Measurements from ENCODE around the gene PCNX2. TPM values are rescaled to one million over a fixed set of nuclear protein-coding genes. Genes with fewer than 3 reads are reported as not detected.

PCNX2 gene
- total RNA-seq, 1 donor from 2014 or later = 25.5 TPM

DNA sequence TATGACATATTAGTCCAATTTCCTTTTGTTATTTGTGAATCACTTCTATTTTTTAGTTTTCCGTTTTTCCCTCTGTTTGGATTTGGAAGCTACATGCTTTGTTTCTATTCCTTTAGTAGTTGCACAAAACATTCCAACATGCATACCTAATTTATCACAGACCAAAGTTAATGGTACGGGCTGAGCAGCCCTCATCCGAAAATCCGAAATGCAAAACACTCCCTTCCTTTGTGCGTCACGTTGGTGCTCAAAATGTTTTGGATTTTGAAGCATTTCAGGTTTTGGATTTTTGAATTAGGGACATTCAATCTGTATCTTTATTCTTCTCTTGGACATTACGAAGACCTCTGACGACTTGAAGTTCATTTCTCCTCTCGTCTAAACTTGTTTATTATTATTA, 124.8 kb downstream of the PCNX2 start:
- FAIRE-seq (no peak), DNase-seq (ENCODE audit: low read depth) (no peak)
- H3K9me3 Mint-ChIP-seq (ENCODE audit: unreplicated experiment) = peaks cover 4% of the 10 kb centered on the region
- peaks cover 20% of the 10 kb centered on the region for H3K36me3 Mint-ChIP-seq (ENCODE audit: low read depth, unreplicated experiment)
- no peaks in the 10 kb centered on the region for H3K27me3 Mint-ChIP-seq (ENCODE audit: low read depth, unreplicated experiment)
- no peak overlapping the region for H3K27ac Mint-ChIP-seq (ENCODE audit: unreplicated experiment)
- H3K4me2 ChIP-seq (ENCODE audit: low read length) = no peak overlapping the region
- no peak overlapping the region for H3K4me3 Mint-ChIP-seq (ENCODE audit: unreplicated experiment)
- H3K4me1 ChIP-seq (ENCODE audit: insufficient read depth, low read length) = no peaks in the 10 kb centered on the region
- no peak overlapping the region for H3K4me3 ChIP-seq (ENCODE audit: insufficient read depth, low read depth, low read length)
- H3K9ac ChIP-seq (ENCODE audit: low read length) = no peak overlapping the region
- H3K36me3 ChIP-seq (ENCODE audit: insufficient read depth, low read length) = peaks cover 6% of the 10 kb centered on the region
- no peak for TF ChIP-seq EZH2 (IDR thresholded peaks at IDR 0.05; ENCODE audit: insufficient read depth, low read length)
- TF ChIP-seq, protein P1, sequence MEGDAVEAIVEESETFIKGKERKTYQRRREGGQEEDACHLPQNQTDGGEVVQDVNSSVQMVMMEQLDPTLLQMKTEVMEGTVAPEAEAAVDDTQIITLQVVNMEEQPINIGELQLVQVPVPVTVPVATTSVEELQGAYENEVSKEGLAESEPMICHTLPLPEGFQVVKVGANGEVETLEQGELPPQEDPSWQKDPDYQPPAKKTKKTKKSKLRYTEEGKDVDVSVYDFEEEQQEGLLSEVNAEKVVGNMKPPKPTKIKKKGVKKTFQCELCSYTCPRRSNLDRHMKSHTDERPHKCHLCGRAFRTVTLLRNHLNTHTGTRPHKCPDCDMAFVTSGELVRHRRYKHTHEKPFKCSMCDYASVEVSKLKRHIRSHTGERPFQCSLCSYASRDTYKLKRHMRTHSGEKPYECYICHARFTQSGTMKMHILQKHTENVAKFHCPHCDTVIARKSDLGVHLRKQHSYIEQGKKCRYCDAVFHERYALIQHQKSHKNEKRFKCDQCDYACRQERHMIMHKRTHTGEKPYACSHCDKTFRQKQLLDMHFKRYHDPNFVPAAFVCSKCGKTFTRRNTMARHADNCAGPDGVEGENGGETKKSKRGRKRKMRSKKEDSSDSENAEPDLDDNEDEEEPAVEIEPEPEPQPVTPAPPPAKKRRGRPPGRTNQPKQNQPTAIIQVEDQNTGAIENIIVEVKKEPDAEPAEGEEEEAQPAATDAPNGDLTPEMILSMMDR (IDR thresholded peaks at IDR 0.05; ENCODE audit: insufficient read depth, low read depth, low read length) = no peak
- H2AFZ ChIP-seq (ENCODE audit: low read depth, low read length) = no peak overlapping the region
- no peaks in the 10 kb centered on the region for H3K79me2 ChIP-seq (ENCODE audit: insufficient read depth, low read length)
- H3K27me3 ChIP-seq (ENCODE audit: insufficient read depth, low read length) = no peaks in the 10 kb centered on the region
- no peaks in the 10 kb centered on the region for H4K20me1 ChIP-seq (ENCODE audit: insufficient read depth, low read length)
- no peak overlapping the region for H3K27ac ChIP-seq (ENCODE audit: low read depth, low read length)
- H3K4me1 Mint-ChIP-seq (ENCODE audit: low read depth, unreplicated experiment) = no peaks in the 10 kb centered on the region
- H3K9me3 ChIP-seq (ENCODE audit: insufficient read depth, low read depth, low read length) = no peaks in the 10 kb centered on the region

DNA sequence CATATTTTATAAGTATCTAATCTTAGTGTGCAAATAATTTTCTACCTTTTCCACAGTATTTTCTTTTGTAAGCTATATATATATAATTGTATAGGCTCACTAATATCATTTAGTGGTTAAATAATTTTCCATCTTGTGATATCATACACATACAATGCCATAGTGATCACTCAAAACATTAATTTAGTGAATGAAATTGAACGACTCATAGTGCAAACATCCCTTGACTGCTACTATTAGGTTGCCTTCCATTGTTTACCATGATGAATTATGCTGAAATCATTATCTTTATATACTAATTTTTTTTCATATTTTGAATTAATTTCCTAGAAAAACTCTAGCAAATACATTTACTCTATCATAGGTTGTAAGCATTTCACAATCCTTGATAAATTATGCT, 127.1 kb downstream of the PCNX2 start:
- Histone ChIP-seq H3K27ac (ENCODE audit: low read depth, low read length) (no peak overlapping the region), H3K9me3 (ENCODE audit: insufficient read depth, low read depth, low read length) (no peaks in the 10 kb centered on the region), H3K79me2 (ENCODE audit: insufficient read depth, low read length) (no peaks in the 10 kb centered on the region), H2AFZ (ENCODE audit: low read depth, low read length) (no peak overlapping the region), H3K9ac (ENCODE audit: low read length) (no peak overlapping the region), H3K4me2 (ENCODE audit: low read length) (no peak overlapping the region), H3K36me3 (ENCODE audit: insufficient read depth, low read length) (peaks cover 3% of the 10 kb centered on the region), H3K4me3 (ENCODE audit: insufficient read depth, low read depth, low read length) (no peak overlapping the region), H4K20me1 (ENCODE audit: insufficient read depth, low read length) (no peaks in the 10 kb centered on the region), H3K4me1 (ENCODE audit: insufficient read depth, low read length) (no peaks in the 10 kb centered on the region), H3K27me3 (ENCODE audit: insufficient read depth, low read length) (no peaks in the 10 kb centered on the region)
- peaks cover 26% of the 10 kb centered on the region for H3K36me3 Mint-ChIP-seq (ENCODE audit: low read depth, unreplicated experiment)
- no peaks in the 10 kb centered on the region for H3K27me3 Mint-ChIP-seq (ENCODE audit: low read depth, unreplicated experiment)
- peaks cover 10% of the 10 kb centered on the region for H3K9me3 Mint-ChIP-seq (ENCODE audit: unreplicated experiment)
- H3K27ac Mint-ChIP-seq (ENCODE audit: unreplicated experiment) = no peak overlapping the region
- H3K4me1 Mint-ChIP-seq (ENCODE audit: low read depth, unreplicated experiment) = no peaks in the 10 kb centered on the region
- H3K4me3 Mint-ChIP-seq (ENCODE audit: unreplicated experiment) = no peak overlapping the region
- TF ChIP-seq EZH2 (IDR thresholded peaks at IDR 0.05; ENCODE audit: insufficient read depth, low read length) = no peak
- TF ChIP-seq, protein P1 (IDR thresholded peaks at IDR 0.05; ENCODE audit: insufficient read depth, low read depth, low read length) = no peak
- no peak for FAIRE-seq
- DNase-seq (ENCODE audit: low read depth) = no peak

DNA sequence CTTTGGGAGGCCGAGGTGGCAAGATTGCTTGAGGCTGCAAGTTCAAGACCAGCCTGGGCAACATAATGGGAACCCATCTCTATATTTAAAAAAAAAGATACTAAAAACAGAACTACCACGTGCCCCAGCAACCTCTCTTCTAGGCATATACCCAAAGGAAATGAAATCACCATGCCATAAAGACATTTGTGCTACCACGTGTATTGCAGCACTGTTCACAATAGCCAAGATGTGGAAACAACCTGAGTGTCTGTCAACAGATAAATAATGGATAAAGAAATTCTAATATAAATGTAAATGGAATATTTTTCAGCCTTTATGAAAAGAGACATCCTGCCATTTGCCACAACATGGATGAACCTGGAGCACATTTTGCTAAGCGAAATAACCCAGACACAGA, 128.6 kb downstream of the PCNX2 start:
- Mint-ChIP-seq H3K36me3 (ENCODE audit: low read depth, unreplicated experiment) (peaks cover 21% of the 10 kb centered on the region), H3K4me3 (ENCODE audit: unreplicated experiment) (no peak overlapping the region), H3K9me3 (ENCODE audit: unreplicated experiment) (peaks cover 10% of the 10 kb centered on the region), H3K27me3 (ENCODE audit: low read depth, unreplicated experiment) (no peaks in the 10 kb centered on the region), H3K4me1 (ENCODE audit: low read depth, unreplicated experiment) (no peaks in the 10 kb centered on the region), H3K27ac (ENCODE audit: unreplicated experiment) (no peak overlapping the region)
- H3K27ac ChIP-seq (ENCODE audit: low read depth, low read length) = no peak overlapping the region
- no peak overlapping the region for H3K4me2 ChIP-seq (ENCODE audit: low read length)
- DNase-seq (ENCODE audit: low read depth) = no peak
- no peaks in the 10 kb centered on the region for H3K9me3 ChIP-seq (ENCODE audit: insufficient read depth, low read depth, low read length)
- peaks cover 3% of the 10 kb centered on the region for H3K36me3 ChIP-seq (ENCODE audit: insufficient read depth, low read length)
- H3K79me2 ChIP-seq (ENCODE audit: insufficient read depth, low read length) = no peaks in the 10 kb centered on the region
- H4K20me1 ChIP-seq (ENCODE audit: insufficient read depth, low read length) = no peaks in the 10 kb centered on the region
- no peak for TF ChIP-seq EZH2 (IDR thresholded peaks at IDR 0.05; ENCODE audit: insufficient read depth, low read length)
- TF ChIP-seq, protein P1 (IDR thresholded peaks at IDR 0.05; ENCODE audit: insufficient read depth, low read depth, low read length) = no peak
- no peaks in the 10 kb centered on the region for H3K27me3 ChIP-seq (ENCODE audit: insufficient read depth, low read length)
- H3K4me1 ChIP-seq (ENCODE audit: insufficient read depth, low read length) = no peaks in the 10 kb centered on the region
- no peak overlapping the region for H3K9ac ChIP-seq (ENCODE audit: low read length)
- no peak overlapping the region for H2AFZ ChIP-seq (ENCODE audit: low read depth, low read length)
- H3K4me3 ChIP-seq (ENCODE audit: insufficient read depth, low read depth, low read length) = no peak overlapping the region
- FAIRE-seq = no peak

All from astrocyte (in vitro differentiated cells and primary cell).